HG03045 (cell line): ENCODE measurements around the gene PRPF19.

Experiments
- ATAC-seq: cut with Tn5 transposase; IDR thresholded peaks from one replicate; pipeline ENCODE4 v1.9.1; 2021; ENCODE audit warnings: mild to moderate bottlenecking, moderate library complexity; ENCODE audit not compliant: unreplicated experiment

Gene PRPF19

DNA sequence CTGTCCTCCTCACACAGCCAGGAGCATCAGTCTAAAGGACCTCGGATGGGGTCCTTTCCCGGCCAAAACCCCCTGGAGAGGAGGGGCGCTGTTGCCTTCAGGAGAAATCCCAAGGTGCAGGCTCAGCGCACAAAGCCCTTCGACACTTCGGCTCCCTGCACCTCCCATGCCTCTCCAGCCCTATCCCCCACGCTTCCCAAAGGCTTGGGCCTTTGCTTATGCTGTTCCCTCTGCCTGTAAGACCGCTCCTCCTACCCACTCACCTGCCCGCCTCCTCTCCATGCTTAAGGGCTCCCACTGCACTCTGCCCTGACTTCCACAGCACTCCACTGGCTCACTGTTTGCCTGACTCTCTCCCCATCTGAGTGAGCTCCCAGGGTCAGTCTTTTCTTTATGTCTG lies 32.1 kb upstream of the PRPF19 start:
- no peak for ATAC-seq

- no peak for ATAC-seq
These were observed 31.4 kb upstream of the PRPF19 start for GRCh38 chr11:60937811-60938210.

DNA sequence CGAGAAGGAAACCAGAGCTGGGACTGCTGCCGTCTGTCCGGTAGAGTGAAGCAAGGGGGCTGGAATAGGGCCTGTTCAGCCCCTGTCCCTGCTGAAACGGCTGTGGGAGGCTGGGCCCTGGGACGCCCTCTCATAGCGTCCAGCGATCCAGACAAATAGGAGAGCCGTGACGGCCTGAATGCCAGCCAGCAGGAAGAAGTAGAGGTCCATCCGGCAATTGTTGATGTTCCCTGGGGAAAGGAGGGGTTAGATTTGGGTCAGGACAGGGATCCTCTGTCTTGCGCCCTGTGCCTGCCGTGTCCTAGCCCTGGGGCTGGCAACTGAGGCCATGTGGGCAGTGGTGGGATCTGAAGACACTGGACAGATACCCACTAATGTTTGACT lies 30.8 kb upstream of the PRPF19 start:
- no peak for ATAC-seq

DNA sequence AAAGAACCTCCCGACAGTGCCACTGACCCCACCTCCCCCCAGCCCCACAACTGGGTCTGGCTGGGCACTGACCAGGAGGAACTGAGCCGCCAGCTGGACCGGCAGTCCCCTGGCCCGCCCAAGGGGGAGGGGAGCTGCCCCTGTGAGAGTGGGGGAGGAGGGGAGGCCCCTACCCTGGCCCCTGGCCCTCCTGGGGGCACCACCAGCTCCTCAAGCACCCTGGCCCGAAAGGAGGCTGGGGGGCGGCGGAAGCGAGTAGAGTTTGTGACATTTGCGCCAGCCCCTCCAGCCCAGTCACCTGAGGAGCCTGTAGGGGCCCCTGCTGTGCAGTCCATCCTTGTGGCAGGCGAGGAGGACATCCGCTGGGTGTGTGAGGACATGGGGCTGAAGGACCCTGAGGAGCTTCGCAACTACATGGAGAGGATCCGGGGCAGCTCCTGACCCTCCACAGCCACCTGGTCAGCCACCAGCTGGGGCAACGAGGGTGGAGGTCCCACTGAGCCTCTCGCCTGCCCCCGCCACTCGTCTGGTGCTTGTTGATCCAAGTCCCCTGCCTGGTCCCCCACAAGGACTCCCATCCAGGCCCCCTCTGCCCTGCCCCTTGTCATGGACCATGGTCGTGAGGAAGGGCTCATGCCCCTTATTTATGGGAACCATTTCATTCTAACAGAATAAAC lies 30.2 kb upstream of the PRPF19 start:
- no peak for ATAC-seq

DNA sequence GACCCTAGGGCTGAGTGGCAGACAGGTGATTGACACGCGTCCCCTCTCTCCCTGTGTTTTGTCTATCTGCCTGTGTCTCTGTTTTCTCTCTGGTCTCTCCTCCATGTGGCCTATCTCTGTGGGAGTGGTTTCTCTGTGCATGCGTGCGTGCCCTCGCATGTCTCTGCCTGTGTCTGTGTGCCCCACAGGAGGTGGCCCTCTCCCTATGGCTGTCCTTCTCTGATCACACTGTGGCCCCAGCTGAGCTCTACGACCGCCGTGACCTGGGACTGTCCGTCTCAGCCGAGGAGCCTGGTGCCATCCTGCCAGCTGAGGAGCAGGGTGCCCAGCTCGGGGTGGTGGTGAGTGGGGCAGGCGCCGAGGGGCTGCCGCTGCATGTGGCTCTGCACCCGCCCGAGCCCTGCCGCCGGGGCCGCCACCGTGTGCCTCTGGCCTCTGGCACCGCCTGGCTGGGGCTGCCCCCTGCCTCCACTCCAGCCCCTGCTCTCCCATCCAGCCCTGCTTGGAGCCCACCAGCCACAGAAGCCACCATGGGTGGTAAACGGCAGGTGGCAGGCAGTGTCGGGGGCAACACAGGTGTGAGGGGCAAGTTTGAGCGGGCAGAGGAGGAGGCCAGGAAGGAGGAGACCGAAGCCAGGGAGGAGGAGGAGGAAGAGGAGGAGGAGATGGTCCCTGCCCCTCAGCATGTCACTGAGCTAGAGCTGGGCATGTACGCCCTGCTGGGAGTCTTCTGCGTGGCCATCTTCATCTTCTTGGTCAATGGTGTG lies 29.5 kb upstream of the PRPF19 start:
- ATAC-seq: no peak

DNA sequence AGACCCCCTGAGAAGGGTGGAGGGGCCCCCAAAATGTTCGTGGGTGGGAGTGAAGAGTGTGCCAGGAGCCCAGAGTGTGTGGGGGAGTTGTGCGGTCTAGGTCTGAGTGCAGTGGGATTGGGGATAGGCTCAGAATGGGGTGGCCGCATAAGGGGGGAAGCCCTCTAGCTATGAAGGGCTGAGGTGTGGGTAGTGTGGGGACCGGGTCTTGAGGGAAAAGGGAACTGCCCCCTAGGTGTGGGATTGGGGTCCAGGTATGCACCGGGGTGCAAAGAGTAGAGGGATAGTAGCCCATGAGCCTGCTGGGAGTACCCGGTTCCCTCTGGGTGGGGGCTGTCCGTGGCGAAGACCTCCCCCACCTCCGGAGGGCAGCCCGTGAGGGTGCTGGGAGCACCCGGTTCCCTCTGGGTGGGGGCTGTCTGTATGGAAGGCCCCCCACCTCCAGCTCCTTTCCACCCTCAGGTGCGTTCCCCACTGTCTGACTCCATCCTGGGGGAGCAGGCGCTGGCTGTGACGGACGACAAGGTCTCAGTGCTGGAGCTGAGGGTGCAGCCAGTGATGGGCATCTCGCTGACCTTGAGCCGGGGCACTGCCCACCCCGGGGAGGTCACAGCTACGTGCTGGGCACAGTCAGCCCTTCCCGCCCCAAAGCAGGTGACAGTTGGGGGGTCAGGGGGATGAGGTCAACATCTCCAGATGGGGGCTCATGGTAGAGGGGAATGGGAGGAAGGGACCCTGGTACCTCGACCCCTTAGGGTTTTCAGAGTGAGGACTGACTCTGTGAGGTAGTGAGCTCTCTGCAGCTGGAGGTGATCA lies 28.6 kb upstream of the PRPF19 start:
- ATAC-seq: no peak

DNA sequence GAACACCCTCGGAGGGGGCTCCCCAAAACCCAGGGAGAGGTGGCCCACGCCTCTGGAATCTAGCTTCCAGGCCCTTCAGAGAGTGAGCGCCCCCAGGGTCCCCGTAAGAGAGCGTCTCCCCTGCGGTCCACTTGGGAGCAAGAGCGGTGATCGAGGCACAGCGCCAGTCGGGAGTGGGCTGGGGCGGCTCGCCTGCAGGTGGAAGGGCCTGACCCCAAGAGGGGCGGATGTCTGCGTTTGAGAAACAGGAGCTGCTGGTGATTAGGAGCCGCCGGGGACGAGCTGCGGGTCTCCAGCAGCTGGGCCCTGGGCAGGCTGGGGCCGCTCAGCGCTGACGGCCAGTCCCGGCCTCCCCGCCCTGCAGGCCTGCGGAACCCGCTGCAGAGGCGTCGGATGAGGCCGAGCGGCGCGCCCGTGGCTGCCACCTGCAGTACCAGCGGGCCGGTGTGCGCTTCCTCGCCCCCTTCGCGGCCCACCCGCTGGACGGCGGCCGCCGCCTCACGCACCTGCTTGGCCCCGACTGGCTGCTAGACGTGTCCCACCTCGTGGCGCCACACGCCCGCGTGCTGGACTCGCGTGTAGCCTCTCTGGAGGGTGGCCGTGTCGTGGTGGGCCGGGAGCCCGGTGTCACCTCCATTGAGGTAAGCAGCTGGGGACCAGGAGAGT lies 27.9 kb upstream of the PRPF19 start:
- no peak for ATAC-seq

- no peak for ATAC-seq
These were observed 27.2 kb upstream of the PRPF19 start for GRCh38 chr11:60933416-60934123.

GRCh38 chr11:60932605-60933356 lies 26.4 kb upstream of the PRPF19 start:
- no peak for ATAC-seq

DNA sequence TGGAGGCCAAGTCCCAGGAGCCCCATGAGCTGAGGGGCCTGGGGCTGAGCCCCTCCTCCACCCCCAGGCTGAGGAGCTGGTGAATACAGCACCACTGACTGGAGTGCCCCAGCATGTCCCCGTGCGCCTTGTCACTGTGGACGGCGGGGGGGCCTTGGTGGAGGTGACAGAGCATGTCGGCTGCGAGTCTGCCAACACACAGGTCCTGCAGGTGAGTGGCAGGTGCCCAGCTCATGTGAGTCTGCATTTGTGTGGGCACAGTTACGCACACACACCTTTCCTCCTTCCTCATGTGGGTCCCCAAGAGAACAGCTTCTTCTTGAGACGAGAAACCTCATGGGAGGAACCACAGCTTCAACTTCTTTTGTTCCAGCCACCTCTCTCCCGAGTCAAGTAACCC lies 25.5 kb upstream of the PRPF19 start:
- no peak for ATAC-seq

- ATAC-seq: no peak
These were observed 24.0 kb upstream of the PRPF19 start for GRCh38 chr11:60930394-60930793.

- no peak for ATAC-seq
These were observed 23.4 kb upstream of the PRPF19 start for GRCh38 chr11:60929764-60930163.

DNA sequence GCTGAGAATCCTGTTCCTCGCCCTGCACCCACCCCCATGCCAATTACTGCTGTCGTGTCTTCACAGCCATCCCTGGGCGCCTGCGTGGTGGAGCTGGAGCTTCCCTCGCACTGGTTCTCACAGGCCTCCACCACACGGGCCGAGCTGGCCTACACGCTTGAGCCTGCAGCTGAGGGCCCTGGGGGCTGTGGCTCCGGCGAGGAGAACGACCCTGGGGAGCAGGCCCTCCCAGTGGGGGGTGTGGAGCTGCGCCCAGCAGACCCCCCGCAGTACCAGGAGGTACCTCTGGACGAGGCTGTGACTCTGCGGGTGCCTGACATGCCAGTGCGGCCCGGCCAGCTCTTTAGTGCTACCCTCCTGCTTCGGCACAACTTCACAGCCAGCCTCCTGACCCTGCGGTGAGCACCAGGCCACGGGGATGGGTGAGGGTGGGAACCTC lies 22.2 kb upstream of the PRPF19 start:
- ATAC-seq: no peak

GRCh38 chr11:60927600-60927999 lies 21.2 kb upstream of the PRPF19 start:
- ATAC-seq: no peak

- no peak for ATAC-seq
These were observed 20.7 kb upstream of the PRPF19 start for GRCh38 chr11:60927061-60927592.

DNA sequence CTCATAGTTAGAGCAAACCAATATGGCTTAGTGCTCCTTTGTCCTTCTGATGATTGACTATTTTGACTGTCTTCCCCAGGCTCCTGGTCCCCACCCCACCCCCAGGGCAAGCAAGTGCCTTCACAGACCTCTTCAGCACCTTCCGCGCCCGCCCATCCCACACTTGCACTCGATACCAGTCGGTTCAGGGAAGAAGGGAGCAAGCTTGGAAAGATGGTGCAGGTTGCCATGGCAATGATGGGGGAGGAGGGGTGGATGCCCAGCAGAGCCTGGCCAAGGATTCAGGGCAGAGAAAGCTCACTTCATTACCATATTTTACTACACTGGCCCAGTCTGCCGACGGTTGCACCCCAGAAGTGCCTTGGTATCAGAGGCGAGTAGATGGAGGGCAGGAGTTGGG lies 20.1 kb upstream of the PRPF19 start:
- no peak for ATAC-seq

DNA sequence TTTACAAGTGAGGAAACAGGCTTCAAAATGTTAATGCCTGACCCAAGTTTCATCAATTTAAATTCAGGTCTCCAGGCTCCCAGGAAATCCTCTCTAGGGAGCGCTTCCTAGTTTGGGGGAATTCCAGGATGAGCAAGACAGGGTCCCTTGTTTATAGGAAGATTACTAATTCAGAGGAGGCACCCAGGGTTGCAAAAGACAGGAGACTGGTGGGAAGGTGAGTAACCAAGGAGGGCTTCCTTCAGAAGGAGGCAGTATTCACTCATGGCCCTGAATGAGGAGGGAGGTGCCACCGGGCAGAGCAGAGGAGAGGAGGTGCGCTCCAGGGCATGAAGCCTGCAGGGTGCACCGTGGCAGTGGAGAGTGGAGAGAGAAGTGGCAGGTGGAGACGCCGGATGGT lies 19.5 kb upstream of the PRPF19 start:
- no peak for ATAC-seq

GRCh38 chr11:60924906-60925853 lies 18.8 kb upstream of the PRPF19 start:
- no peak for ATAC-seq
